Activated CD8-positive, alpha-beta memory T cell treated with anti-CD3 and anti-CD28 coated beads, Interleukin-2, amount 50 U/mL, for 48 hours (primary cell): ENCODE results near the gene NAA15.
"Not testable (repeated sequence)": the region's sequence is repeated elsewhere in the genome, so short reads cannot be mapped to it uniquely, and the experiment has no call there.

Experiments
- DNase-seq: peaks from one replicate; pipeline ENCODE4 v3.0.0-alpha.2; 2020

NAA15 gene

GRCh38 chr4:139368998-139369397 is 67.7 kb downstream of the NAA15 start:
- DNase-seq = no peak

GRCh38 chr4:139374251-139374650 is 72.9 kb downstream of the NAA15 start:
- DNase-seq = no peak

- no peak for DNase-seq
Measured at GRCh38 chr4:139386421-139386820, 85.1 kb downstream of the NAA15 start.

GRCh38 chr4:139389102-139389501 is 87.8 kb downstream of the NAA15 start:
- no peak for DNase-seq

- DNase-seq = no peak
Measured at GRCh38 chr4:139389991-139390390, 88.7 kb downstream of the NAA15 start.

GRCh38 chr4:139391731-139392130 is 90.4 kb downstream of the NAA15 start:
- no peak for DNase-seq

- DNase-seq = no peak
Measured at GRCh38 chr4:139392797-139393196, 91.5 kb downstream of the NAA15 start.

GRCh38 chr4:139401368-139401767 is 100.1 kb downstream of the NAA15 start:
- no peak for DNase-seq

GRCh38 chr4:139402436-139402835 is 101.1 kb downstream of the NAA15 start:
- DNase-seq = no peak

- no peak for DNase-seq
Measured at GRCh38 chr4:139403462-139403861, 102.2 kb downstream of the NAA15 start.

GRCh38 chr4:139410312-139410711 is 109.0 kb downstream of the NAA15 start:
- no peak for DNase-seq

- not testable (repeated sequence) for DNase-seq
Measured at GRCh38 chr4:139414671-139415210, 113.4 kb downstream of the NAA15 start.

GRCh38 chr4:139416073-139416673 is 114.9 kb downstream of the NAA15 start:
- DNase-seq = no peak

- no peak for DNase-seq
Measured at GRCh38 chr4:139419388-139419914, 118.1 kb downstream of the NAA15 start.

- DNase-seq = no peak
Measured at GRCh38 chr4:139420652-139421051, 119.3 kb downstream of the NAA15 start.

- DNase-seq = no peak
Measured at GRCh38 chr4:139436122-139436521, 134.8 kb downstream of the NAA15 start.

GRCh38 chr4:139438141-139438540 is 136.8 kb downstream of the NAA15 start:
- no peak for DNase-seq

- no peak for DNase-seq
Measured at GRCh38 chr4:139441029-139441428, 139.7 kb downstream of the NAA15 start.

GRCh38 chr4:139443661-139444060 is 142.4 kb downstream of the NAA15 start:
- DNase-seq = no peak

- not testable (repeated sequence) for DNase-seq
Measured at GRCh38 chr4:139444881-139445280, 143.6 kb downstream of the NAA15 start.

GRCh38 chr4:139447078-139447477 is 145.8 kb downstream of the NAA15 start:
- DNase-seq = not testable (repeated sequence)

- DNase-seq = no peak
Measured at GRCh38 chr4:139450586-139450985, 149.3 kb downstream of the NAA15 start.

GRCh38 chr4:139451997-139452396 is 150.7 kb downstream of the NAA15 start:
- no peak for DNase-seq

- no peak for DNase-seq
Measured at GRCh38 chr4:139453041-139453370, 151.7 kb downstream of the NAA15 start.
